Lung (tissue), 12 donors: ENCODE data around the gene PCYT2. TPM values are rescaled to one million over a fixed set of nuclear protein-coding genes. Genes with fewer than 3 reads are reported as not detected.

Experiments
- ATAC-seq: fragments of 200-7000 bp; cut with Tn5 transposase; one replicate; pipeline ENCODE4 v1.9.1; 2020; ENCODE audit warnings: moderate number of reproducible peaks; ENCODE audit not compliant: insufficient read depth, low FRiP score
- DNase-seq, 3 donors: peaks; one replicate each; pipeline ENCODE4 v3.0.0-alpha.2; 2013 to 2017
- H3K27ac ChIP-seq, 2 donors: one replicate each; pipeline ENCODE4 v1.5.1; 2013; ENCODE audit warnings: mild to moderate bottlenecking in 2 of 2, moderate library complexity in 2 of 2, control low read depth in 1 of 2, inconsistent platforms in 1 of 2, low read depth in 1 of 2, low read length in 1 of 2
- H3K27me3 ChIP-seq, 3 donors: one replicate each; pipeline ENCODE4 v1.5.1; 2013; ENCODE audit warnings: low read length in 2 of 3; ENCODE audit not compliant: control insufficient read depth in 3 of 3, insufficient read depth in 3 of 3
- H3K36me3 ChIP-seq, 4 donors: one replicate each; pipeline ENCODE4 v1.5.1; 2013; ENCODE audit warnings: low read length in 4 of 4, mild to moderate bottlenecking in 1 of 4, moderate library complexity in 1 of 4; ENCODE audit not compliant: control insufficient read depth in 4 of 4, insufficient read depth in 4 of 4
- H3K4me1 ChIP-seq, 5 donors: one replicate each; pipeline ENCODE4 v1.5.1; 2013; ENCODE audit warnings: low read length in 5 of 5, mild to moderate bottlenecking in 2 of 5, moderate library complexity in 1 of 5; ENCODE audit not compliant: control insufficient read depth in 5 of 5, insufficient read depth in 5 of 5
- H3K4me3 ChIP-seq: one replicate; pipeline ENCODE4 v1.5.1; 2013; ENCODE audit warnings: mild to moderate bottlenecking, control low read depth, moderate library complexity
- H3K9ac ChIP-seq, 2 donors: one replicate each; pipeline ENCODE4 v1.5.1; 2013; ENCODE audit warnings: low read length in 2 of 2, control low read depth in 1 of 2; ENCODE audit not compliant: insufficient read depth in 1 of 2
- H3K9me3 ChIP-seq, 4 donors: one replicate each; pipeline ENCODE4 v1.5.1; 2013; ENCODE audit warnings: low read length in 3 of 4, mild to moderate bottlenecking in 1 of 4, moderate library complexity in 1 of 4; ENCODE audit not compliant: control insufficient read depth in 4 of 4, insufficient read depth in 3 of 4
- WGBS, 2 donors: extraction: QIAGEN DNeasy Blood & Tissue Kit; methylation state at CpG; one replicate each; pipeline ENCODE4 v1.1.7; 2013; 5-methylcytosine and 5-hydroxymethylcytosine counted together
- polyA plus RNA-seq, 2 donors: library from polyadenylated mRNA; stranded (reverse); fragments of 200-250 nt; gene quantifications; one replicate each; pipeline ENCODE4 v1.2.1, GENCODE V29; 2013
- total RNA-seq, 2 donors: library from RNA; depleted of rRNA in 1 of 2; stranded (reverse); fragments of >200 nt in 1 of 2; gene quantifications; one replicate each; pipeline ENCODE4 v1.2.1, GENCODE V29; 2014 to 2021
- TF ChIP-seq, protein P1 (sequence below): IDR thresholded peaks from 2 replicates; pipeline ENCODE4 v1.5.1; 2012; ENCODE audit warnings: mild to moderate bottlenecking; ENCODE audit errors: control extremely low read depth, extremely low read depth
- donor health status: control.
- donor health status: control.
- donor health status: Bipolar disorder and iron deficiency.
- donor health status: healthy.
- donor health status: DM: yes; HTN: yes; CAD: no.

Gene PCYT2
- total and polyA plus RNA-seq, 4 donors, result 23.0 to 91.6 (median 67.5) TPM

DNA sequence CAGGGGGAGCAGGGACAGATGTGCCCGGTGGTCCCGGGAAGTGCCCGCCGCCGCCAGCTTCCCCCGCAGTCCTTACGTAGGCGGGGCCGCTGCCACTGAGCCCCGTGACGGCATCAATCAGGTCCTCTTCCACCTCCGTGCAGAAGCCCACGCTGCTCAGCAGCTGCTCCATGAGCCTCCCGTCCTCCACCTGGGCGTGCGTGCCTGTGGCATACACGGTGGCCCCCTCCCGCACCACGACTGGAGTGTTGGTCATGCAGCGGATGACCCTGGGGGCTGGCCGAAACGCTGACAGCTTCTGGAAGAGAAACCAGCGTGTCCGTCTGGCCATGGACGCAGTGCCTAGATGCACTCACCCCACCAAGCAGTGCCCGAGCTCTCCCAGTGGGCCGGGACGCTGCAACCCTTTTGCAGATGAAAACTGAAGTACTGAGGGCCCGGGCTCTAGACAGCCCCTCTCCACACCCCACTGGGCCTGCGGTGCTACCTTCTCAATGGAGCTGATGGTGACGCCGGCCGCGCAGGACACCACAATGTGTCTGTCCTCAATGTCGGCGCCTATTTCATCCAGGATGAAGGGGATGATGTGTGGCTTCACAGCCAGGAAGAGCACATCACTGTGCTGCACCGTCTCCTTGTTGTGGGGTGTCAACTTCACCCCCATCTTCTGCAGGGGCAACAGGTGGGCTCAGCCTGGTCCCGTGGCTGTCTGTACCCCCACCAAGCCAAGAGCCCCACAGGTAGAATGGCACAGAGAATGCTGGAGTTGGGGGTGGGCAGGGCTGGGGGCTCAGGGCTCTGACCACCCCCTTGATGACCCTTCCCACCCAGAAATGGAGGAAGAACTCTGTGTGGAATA, 23.9 kb upstream of the PCYT2 start:
- Histone ChIP-seq H3K4me3 (no peak overlapping the region), H3K36me3 (no peaks in the 10 kb centered on the region), H3K4me1 (peaks cover 0 to 22% (median 5%) of the 10 kb centered on the region in 5 donors), H3K9ac (no peak overlapping the region), H3K27me3 (no peaks in the 10 kb centered on the region), H3K9me3 (no peaks in the 10 kb centered on the region), H3K27ac (no peak overlapping the region)
- no peak for ATAC-seq
- 94 to 96% methylated on average over 38 of the region's 38 CpGs for WGBS, 2 donors
- TF ChIP-seq, protein P1, sequence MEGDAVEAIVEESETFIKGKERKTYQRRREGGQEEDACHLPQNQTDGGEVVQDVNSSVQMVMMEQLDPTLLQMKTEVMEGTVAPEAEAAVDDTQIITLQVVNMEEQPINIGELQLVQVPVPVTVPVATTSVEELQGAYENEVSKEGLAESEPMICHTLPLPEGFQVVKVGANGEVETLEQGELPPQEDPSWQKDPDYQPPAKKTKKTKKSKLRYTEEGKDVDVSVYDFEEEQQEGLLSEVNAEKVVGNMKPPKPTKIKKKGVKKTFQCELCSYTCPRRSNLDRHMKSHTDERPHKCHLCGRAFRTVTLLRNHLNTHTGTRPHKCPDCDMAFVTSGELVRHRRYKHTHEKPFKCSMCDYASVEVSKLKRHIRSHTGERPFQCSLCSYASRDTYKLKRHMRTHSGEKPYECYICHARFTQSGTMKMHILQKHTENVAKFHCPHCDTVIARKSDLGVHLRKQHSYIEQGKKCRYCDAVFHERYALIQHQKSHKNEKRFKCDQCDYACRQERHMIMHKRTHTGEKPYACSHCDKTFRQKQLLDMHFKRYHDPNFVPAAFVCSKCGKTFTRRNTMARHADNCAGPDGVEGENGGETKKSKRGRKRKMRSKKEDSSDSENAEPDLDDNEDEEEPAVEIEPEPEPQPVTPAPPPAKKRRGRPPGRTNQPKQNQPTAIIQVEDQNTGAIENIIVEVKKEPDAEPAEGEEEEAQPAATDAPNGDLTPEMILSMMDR, result no peak
- DNase-seq, result no peak

- TF ChIP-seq, protein P1, result no peak
- no peaks in the 10 kb centered on the region for H3K36me3 ChIP-seq
- H3K9me3 ChIP-seq, result no peaks in the 10 kb centered on the region
- H3K9ac ChIP-seq, result no peak overlapping the region
- H3K4me3 ChIP-seq, result no peak overlapping the region
- ATAC-seq, result no peak
- H3K27ac ChIP-seq, result no peak overlapping the region
- H3K4me1 ChIP-seq, result peaks cover 0 to 25% (median 5%) of the 10 kb centered on the region in 5 donors
- 80 to 86% methylated on average over 22 to 23 of the region's 23 CpGs for WGBS, 2 donors
- H3K27me3 ChIP-seq, result no peaks in the 10 kb centered on the region
- DNase-seq, result no peak
Observed at GRCh38 chr17:81934098-81934757, 23.0 kb upstream of the PCYT2 start.

DNA sequence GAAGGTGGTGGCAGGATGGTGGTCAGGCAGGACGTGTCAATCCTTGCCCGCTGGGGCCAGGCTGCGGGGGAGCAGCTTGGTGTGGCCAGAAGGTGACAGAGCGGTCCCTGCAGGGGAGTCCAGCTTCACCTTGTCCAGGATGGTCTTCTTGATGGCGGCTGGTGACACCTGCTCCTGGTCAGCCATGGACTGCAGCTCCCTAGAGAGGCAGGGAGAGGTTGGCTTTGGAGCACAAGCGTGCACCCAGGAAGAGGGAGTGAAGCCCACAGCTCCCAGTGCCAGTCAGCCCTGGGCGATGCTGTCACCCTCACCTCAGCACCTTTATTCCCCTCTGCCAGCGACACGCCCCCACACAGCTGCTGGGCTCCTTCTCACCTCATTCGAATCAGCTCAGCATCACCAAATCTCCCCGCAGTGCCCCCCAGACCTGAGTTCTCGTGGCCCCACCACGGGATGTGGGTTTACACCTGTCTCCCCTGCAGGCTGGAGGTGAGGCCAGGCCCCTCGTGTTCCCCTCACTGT, 22.0 kb upstream of the PCYT2 start:
- Histone ChIP-seq H3K27me3 (no peaks in the 10 kb centered on the region), H3K9ac (no peak overlapping the region), H3K9me3 (no peaks in the 10 kb centered on the region), H3K27ac (no peak overlapping the region), H3K4me1 (peaks cover 0 to 32% (median 7%) of the 10 kb centered on the region in 5 donors), H3K4me3 (no peak overlapping the region), H3K36me3 (no peaks in the 10 kb centered on the region)
- no peak for ATAC-seq
- 86 to 89% methylated on average over 14 of the region's 14 CpGs for WGBS, 2 donors
- TF ChIP-seq, protein P1, result no peak
- no peak for DNase-seq
